HG03442 (cell line): ENCODE results near the gene SEMG2.

Source experiments
- ATAC-seq: cut with Tn5 transposase; IDR thresholded peaks from one replicate; pipeline ENCODE4 v1.9.1; 2021; ENCODE audit warnings: mild to moderate bottlenecking, moderate library complexity; ENCODE audit not compliant: unreplicated experiment

SEMG2 gene

DNA sequence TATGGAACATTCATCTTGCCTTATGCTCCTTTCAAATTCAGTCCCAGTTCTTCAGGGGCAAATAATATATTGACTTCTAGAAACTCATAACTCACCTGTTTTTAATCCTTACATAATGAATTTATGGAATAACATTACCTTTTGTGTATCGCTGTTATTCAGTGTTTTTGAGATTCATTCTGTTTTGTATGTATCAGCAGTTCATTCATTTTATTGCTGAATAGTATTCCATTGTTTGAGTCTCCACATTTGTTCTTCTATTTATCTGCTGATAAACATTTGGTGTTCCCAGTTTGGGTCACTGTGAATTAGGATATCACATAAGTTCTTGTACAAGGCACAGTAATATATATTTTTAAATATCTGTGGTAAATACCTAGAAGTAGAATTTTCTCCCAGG is 5.1 kb downstream of the SEMG2 start:
- no peak for ATAC-seq

GRCh38 chr20:45229264-45230056 is 8.3 kb downstream of the SEMG2 start:
- ATAC-seq: no peak

- ATAC-seq: no peak
These were observed 9.5 kb downstream of the SEMG2 start for GRCh38 chr20:45230631-45231030.

- no peak for ATAC-seq
These were observed 14.8 kb downstream of the SEMG2 start for GRCh38 chr20:45235995-45236394.

DNA sequence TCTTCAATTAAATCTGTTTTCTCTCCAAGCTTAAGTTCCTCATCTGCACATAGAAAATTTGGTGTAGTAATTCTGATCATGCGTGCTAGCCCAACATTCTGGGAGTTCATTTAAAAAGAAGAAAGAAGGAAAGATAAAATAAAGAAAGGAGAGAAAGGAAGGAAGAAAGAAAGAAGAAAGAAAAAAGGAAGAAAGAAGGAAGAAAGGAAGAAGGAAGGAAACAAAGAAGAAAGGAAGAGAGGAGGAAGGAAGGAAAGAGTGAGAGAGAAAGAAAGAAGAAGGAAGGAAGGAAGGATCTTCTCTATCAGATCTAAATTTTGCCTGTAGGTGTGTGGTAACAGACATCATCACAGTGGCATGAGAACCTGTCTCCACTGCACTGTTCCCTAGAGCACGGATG is 17.0 kb downstream of the SEMG2 start:
- no peak for ATAC-seq

DNA sequence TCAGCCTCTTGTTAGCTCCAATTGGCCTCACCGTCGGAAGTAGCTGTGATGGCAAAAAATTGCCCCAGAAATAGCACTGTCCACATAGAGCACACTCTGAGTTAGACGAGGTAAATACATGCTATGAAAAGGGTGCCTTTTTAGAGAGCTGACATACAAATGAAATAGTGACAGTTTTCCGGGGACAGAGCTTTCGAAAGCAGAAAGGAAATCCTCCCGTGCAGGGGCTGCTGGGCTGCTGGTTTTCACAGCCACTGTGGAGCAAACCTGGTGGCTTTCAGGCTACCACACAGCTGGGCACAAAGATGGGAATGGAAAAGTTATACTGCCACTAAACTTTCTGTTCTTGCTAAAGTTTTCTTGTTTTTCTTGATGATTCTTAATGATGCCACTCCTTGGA is 24.9 kb downstream of the SEMG2 start:
- no peak for ATAC-seq

DNA sequence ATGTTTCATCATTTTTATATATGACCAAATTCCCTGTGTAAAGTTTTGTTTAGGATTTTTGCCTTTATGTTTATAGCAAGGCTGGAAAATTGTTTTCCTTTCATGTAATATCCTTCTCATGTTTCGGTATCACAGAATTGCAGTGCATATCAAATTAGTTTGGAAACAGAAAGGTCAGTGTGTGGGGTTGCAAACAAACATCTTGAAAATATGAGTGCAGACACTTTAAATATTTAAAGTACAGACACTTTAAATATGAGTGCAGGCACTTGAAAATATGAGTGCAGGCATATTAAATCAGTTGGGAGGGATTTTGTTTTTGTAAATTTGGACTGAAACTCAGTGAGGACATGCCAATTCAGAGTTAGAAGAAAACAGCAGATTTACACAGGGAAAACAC is 26.7 kb downstream of the SEMG2 start:
- ATAC-seq: no peak

DNA sequence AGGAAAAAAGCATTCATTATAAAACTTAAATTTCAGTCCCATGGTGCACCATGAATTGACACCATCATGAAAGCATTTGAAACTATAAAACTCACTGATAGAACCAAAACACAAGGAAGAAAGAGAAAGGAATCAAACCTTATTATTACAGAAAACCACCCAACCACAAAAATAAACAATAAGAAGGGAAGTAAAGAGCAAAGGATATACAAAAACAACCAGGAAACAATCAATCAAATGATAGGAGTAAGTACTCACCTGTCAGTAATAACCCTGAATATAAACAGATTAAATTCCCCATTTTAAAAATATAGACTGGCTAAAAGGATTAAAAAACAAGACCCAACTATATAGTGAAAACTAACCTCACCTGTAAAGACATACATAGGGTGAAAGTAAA is 27.4 kb downstream of the SEMG2 start:
- no peak for ATAC-seq

DNA sequence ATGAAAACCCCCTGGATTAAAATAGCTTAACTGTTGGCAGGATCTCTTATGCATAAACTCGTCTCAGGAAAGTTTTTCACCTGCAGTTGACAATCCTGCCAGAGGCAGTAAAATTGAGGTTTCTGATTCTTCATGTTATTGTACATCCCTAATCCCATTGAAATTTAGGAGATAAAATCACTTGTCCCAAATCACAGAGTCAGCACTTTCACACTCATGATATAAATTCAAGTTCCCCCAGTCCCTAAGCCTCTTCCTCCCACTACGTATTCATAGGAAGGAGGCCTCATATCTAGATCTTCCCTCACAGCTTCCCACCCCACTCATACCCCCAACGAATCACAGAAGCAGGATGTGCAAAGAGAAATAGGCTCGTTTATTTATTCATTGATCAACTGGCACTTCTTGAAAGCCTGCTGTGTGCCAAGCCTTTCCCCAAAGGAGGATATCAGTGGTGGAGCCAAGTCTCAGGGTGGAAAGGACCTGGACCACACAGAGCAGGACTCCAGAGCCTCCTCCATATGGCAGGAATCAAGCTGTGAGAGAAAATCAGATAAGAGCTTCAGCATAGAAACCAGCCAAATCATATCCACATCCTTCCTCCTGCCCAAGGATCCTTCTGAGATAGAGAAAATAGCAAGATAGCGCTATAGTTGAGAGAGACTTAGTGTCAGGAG is 30.8 kb downstream of the SEMG2 start:
- no peak for ATAC-seq

- no peak for ATAC-seq
These were observed 32.1 kb downstream of the SEMG2 start for GRCh38 chr20:45253261-45253660.

DNA sequence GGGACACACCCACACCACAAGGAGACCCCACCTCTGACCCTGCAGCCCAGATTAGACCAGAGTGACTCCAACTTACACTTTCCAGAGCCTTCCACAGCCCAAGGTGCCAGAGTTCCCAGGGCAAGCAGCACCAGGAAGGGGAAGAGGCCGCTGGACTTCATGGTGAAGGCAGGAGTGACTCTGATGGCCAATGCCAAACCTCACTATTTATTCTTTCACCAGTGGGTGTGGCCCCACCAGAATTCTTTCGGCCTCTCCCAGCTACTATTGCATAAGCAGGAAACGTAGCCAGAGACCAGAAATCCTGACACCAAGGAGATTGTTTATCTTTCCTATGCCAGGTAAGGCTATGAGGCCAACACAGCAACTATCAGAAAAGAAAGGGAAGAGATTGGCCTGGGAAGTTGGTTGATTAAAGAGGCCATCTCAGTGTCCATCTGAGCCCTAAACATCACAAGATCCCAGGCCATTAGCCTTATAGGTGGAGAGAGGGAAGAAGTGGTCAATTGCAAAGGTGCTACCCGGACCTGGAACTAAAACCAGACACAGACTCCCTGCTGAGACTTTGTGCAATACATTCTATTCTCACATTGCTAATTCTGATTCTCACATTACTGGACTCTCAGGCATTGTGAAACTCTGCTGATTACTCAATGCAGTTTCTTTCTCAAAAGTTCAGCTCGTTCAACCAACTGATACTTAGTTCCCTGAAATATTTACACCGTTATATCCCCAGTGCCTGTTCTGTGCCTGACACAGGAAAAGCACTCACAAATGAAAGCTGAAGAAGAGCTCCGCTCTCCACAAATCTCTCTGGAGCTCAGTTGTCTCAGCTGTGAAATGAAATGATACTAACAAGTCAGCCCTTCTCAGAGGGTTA is 33.5 kb downstream of the SEMG2 start, which contains the start of gene SLPI:
Gene SLPI (minus strand): TSS at position 182 of the 880 bp plus-strand sequence. CDS start 21 bp downstream, at position 161.
- ATAC-seq: no peak

GRCh38 chr20:45257161-45257560 is 36.0 kb downstream of the SEMG2 start:
- ATAC-seq: no peak

DNA sequence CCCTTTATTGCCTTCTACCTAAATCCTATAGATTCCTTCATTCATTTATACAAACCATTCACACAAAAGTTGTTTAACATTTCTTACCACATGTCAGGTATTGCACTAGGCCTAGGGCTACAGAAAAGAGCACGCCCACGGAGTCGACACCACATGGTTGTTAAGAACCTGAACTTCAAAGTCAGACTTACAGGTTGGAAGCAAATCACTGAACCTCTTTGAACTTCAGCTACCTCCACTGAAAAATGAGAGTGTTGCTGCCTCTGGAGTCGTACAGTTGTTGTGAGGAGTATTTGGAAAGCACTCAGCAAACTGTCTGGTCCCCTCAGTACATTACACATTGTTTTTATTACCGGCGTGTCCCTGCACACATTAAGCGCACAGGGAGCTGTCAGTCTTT is 36.5 kb downstream of the SEMG2 start:
- no peak for ATAC-seq

DNA sequence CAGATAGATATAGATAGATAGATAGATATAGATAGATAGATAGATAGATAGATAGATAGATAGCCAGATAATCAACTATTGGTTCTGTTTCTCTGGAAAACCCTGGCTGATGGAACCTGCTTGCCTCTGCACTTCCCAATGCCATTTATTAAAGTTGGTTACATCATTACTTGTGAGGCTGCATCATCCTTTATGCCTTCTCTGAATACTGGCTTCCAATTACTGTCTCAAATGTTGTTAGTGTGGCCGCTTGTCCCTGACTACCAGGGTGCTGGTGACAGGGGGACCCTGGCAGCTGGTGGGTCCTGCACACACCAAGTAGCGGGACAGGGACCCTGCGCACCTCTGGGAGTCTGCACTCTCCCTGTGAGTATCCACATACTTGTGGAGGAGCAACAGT is 37.1 kb downstream of the SEMG2 start:
- ATAC-seq: no peak

- ATAC-seq: no peak
These were observed 37.5 kb downstream of the SEMG2 start for GRCh38 chr20:45258664-45259063.

GRCh38 chr20:45263556-45264266 is 42.5 kb downstream of the SEMG2 start:
- no peak for ATAC-seq

DNA sequence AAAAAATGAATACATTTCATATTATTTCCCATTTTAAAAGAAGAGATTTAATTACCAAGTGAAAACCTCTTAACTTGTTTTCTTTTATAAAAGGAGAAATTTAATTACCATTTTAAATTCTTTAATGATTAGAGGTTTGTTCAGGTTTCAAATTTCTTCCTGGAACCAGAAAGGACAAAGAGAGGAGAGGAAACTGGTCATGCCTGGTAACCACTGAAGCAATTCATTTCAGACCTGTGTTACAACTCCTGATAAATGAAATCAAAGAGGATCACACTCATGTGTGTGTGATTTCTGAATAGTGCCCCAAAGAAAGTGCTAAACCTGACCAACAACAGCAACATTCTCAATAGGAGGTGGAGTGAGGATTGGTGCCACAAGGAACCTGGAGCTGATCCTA is 45.8 kb downstream of the SEMG2 start:
- no peak for ATAC-seq

GRCh38 chr20:45268531-45268930 is 47.4 kb downstream of the SEMG2 start:
- ATAC-seq: no peak

- no peak for ATAC-seq
These were observed 47.9 kb downstream of the SEMG2 start for GRCh38 chr20:45269056-45269455.

- no peak for ATAC-seq
These were observed 48.6 kb downstream of the SEMG2 start for GRCh38 chr20:45269754-45270270.
